Lower lobe of right lung (tissue), 2 donors: ENCODE results near the gene RAB3A. TPM values are rescaled to one million over a fixed set of nuclear protein-coding genes. Genes with fewer than 3 reads are reported as not detected.

Experiments used
- ATAC-seq, 2 donors: fragments of 200-7000 bp; cut with Tn5 transposase; one replicate each; pipeline ENCODE4 v1.9.1; 2020 to 2022; ENCODE audit warnings: mild to moderate bottlenecking in 2 of 2, moderate library complexity in 2 of 2
- DNase-seq: peaks from one replicate; pipeline ENCODE4 v3.0.0-alpha.2; 2020
- H3K27ac ChIP-seq: fragments of 200-600 bp; one replicate; pipeline ENCODE4 v1.8.0; 2022
- H3K27me3 ChIP-seq: fragments of 200-600 bp; one replicate; pipeline ENCODE4 v1.8.0; 2022; ENCODE audit warnings: low read depth
- H3K36me3 ChIP-seq: fragments of 200-600 bp; one replicate; pipeline ENCODE4 v1.8.0; 2022; ENCODE audit warnings: mild to moderate bottlenecking
- H3K4me1 ChIP-seq: fragments of 200-600 bp; one replicate; pipeline ENCODE4 v1.8.0; 2022
- H3K4me3 ChIP-seq: fragments of 200-600 bp; one replicate; pipeline ENCODE4 v1.8.0; 2022; ENCODE audit warnings: mild to moderate bottlenecking
- H3K9me3 ChIP-seq: fragments of 200-600 bp; one replicate; pipeline ENCODE4 v1.8.0; 2022
- intact Hi-C: fragments of 100-400 bp; cut with DNase I; formaldehyde crosslinking; loops from one replicate; pipeline ENCODE4 v1.11.0; 2022
- total RNA-seq: library from RNA; stranded (reverse); fragmentation: NEBNext Ultra II Directional; extraction: Animal tissue kit (Norgen Biotek cat#: 25700); gene quantifications from one replicate; pipeline ENCODE4 v1.2.1, GENCODE V29; 2021
- TF ChIP-seq, protein P1 (sequence below): fragments of 200-600 bp; IDR thresholded peaks from one replicate; pipeline ENCODE4 v1.8.0; 2022; ENCODE audit warnings: antibody characterized with exemption, mild to moderate bottlenecking
- donor health status: DM: no; HTN: yes; CAD: no; lungs with severe emphysema.

RAB3A gene
- total RNA-seq, 1 donor from 2014 or later = 2.7 TPM

GRCh38 chr19:18202397-18202777 lies 1.5 kb downstream of the RAB3A start:
- ATAC-seq = no peak
- no peak overlapping the region for H3K4me3 ChIP-seq
- TF ChIP-seq, protein P1, sequence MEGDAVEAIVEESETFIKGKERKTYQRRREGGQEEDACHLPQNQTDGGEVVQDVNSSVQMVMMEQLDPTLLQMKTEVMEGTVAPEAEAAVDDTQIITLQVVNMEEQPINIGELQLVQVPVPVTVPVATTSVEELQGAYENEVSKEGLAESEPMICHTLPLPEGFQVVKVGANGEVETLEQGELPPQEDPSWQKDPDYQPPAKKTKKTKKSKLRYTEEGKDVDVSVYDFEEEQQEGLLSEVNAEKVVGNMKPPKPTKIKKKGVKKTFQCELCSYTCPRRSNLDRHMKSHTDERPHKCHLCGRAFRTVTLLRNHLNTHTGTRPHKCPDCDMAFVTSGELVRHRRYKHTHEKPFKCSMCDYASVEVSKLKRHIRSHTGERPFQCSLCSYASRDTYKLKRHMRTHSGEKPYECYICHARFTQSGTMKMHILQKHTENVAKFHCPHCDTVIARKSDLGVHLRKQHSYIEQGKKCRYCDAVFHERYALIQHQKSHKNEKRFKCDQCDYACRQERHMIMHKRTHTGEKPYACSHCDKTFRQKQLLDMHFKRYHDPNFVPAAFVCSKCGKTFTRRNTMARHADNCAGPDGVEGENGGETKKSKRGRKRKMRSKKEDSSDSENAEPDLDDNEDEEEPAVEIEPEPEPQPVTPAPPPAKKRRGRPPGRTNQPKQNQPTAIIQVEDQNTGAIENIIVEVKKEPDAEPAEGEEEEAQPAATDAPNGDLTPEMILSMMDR = no peak
- no peak overlapping the region for H3K27ac ChIP-seq
- H3K36me3 ChIP-seq = peaks cover 27% of the 10 kb centered on the region
- peaks cover 25% of the 10 kb centered on the region for H3K4me1 ChIP-seq
- intact Hi-C loops = loop anchor here (10.0 kb wide), 1 partner anchor 52 kb away; a partner anchor contains a TSS
- no peaks in the 10 kb centered on the region for H3K27me3 ChIP-seq
- DNase-seq = no peak
- H3K9me3 ChIP-seq = no peaks in the 10 kb centered on the region

GRCh38 chr19:18198374-18198773 lies 5.5 kb downstream of the RAB3A start:
- intact Hi-C loops = no loop called here
- Histone ChIP-seq H3K9me3 (no peaks in the 10 kb centered on the region), H3K4me3 (no peak overlapping the region), H3K27ac (no peak overlapping the region), H3K36me3 (peaks cover 43% of the 10 kb centered on the region), H3K4me1 (peaks cover 26% of the 10 kb centered on the region), H3K27me3 (no peaks in the 10 kb centered on the region)
- no peak for DNase-seq
- no peak for ATAC-seq
- TF ChIP-seq, protein P1 = no peak

- TF ChIP-seq, protein P1 = no peak
- no peak for ATAC-seq
- no peak overlapping the region for H3K4me3 ChIP-seq
- no peaks in the 10 kb centered on the region for H3K27me3 ChIP-seq
- intact Hi-C loops = no loop called here
- H3K36me3 ChIP-seq = peaks cover 43% of the 10 kb centered on the region
- H3K9me3 ChIP-seq = no peaks in the 10 kb centered on the region
- H3K4me1 ChIP-seq = peaks cover 21% of the 10 kb centered on the region
- no peak overlapping the region for H3K27ac ChIP-seq
- no peak for DNase-seq
Measured at GRCh38 chr19:18197941-18198340, 5.9 kb downstream of the RAB3A start.

DNA sequence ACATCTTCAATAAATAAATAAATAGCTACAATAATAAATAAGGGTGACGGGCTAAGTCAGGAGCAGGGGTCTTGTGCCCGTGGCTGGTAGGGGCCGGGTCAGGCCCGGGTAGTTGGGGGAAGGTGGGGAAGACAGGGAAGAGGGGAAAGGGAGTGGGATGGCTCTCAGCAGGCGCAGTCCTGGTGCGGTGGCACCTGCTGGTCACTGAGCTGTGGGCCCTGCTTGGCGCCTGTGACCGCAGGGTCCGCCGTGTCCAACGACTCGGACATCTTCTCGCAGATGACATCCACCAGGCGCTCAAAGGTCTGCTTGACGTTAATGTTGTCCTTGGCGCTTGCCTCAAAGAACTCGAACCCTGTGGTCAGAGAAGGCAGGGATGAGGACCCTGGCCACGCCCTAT lies 6.5 kb downstream of the RAB3A start:
- Histone ChIP-seq H3K27me3 (no peaks in the 10 kb centered on the region), H3K27ac (no peak overlapping the region), H3K4me3 (no peak overlapping the region), H3K4me1 (peaks cover 15% of the 10 kb centered on the region), H3K36me3 (peaks cover 43% of the 10 kb centered on the region), H3K9me3 (no peaks in the 10 kb centered on the region)
- intact Hi-C loops = no loop called here
- DNase-seq = no peak
- TF ChIP-seq, protein P1 = no peak
- no peak for ATAC-seq

- DNase-seq (no peak), ATAC-seq (no peak)
- no peak overlapping the region for H3K27ac ChIP-seq
- no peaks in the 10 kb centered on the region for H3K9me3 ChIP-seq
- H3K4me3 ChIP-seq = no peak overlapping the region
- H3K4me1 ChIP-seq = peaks cover 16% of the 10 kb centered on the region
- intact Hi-C loops = no loop called here
- peaks cover 43% of the 10 kb centered on the region for H3K36me3 ChIP-seq
- TF ChIP-seq, protein P1 = no peak
- no peaks in the 10 kb centered on the region for H3K27me3 ChIP-seq
Measured at GRCh38 chr19:18196511-18196845, 7.4 kb downstream of the RAB3A start.
